GM18868 (cell line): Measurements from ENCODE around the gene MSI1.

Experiments
- ATAC-seq: cut with Tn5 transposase; IDR thresholded peaks from one replicate; pipeline ENCODE4 v1.9.1; 2021; ENCODE audit warnings: mild to moderate bottlenecking, moderate library complexity; ENCODE audit not compliant: unreplicated experiment

Gene MSI1

DNA sequence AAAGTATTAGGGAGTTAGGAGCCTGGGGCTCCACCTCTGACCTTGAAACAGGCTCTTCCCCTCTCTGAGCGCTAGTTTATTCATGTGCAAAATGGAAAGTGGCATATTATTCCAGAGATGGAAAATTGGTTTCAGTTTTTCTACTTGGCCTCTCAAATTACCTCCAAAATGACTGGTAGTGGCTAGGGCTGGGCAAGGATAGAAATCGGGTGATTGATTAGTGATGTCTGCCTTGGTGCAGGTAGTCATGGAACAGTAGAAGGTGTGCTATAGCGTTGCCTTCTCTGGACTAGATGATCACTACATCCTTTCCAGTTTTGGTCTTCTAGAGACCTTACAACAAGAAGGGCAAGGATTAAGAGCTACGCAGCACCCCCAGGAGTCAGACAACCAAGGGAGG is 8.6 kb upstream of the MSI1 start:
- no peak for ATAC-seq

GRCh38 chr12:120376934-120377572 is 8.1 kb upstream of the MSI1 start:
- no peak for ATAC-seq

DNA sequence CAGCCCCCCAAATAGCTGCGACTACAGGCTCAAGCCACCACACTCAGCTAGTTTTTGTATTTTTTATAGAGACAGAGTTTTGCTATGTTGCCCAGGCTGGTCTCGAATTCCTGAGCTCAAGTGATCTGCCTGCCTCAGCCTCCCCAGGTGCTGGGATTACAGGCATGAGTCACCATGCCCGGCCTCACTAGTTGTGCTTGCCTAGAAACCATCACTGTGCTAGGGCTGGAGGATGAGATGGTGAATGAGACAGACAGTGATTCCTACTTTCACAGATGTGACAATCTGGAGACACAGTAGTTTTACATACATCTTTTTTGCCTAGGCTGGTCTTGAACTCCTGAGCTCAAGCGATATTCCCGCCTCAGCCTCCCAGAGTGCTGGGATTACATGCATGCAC is 7.5 kb upstream of the MSI1 start:
- ATAC-seq, result no peak

DNA sequence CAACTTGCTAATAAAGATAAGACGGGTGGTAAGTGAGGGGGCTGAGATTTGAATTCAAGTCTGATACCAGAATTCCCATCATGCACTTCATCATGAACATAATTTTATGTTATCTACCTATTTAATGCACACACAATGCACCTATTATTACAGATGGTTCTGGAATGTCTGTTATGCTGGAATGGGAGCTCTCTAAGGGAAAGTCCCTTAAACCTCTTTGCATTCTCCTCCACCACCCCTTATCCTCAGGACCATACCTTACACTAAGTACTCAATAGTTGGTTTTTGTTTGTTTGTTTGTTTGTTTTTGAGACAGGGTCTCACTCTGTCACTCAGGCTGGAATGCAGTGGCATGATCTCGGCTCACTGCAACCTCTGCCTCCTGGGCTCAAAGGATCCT is 7.0 kb upstream of the MSI1 start:
- ATAC-seq, result no peak

DNA sequence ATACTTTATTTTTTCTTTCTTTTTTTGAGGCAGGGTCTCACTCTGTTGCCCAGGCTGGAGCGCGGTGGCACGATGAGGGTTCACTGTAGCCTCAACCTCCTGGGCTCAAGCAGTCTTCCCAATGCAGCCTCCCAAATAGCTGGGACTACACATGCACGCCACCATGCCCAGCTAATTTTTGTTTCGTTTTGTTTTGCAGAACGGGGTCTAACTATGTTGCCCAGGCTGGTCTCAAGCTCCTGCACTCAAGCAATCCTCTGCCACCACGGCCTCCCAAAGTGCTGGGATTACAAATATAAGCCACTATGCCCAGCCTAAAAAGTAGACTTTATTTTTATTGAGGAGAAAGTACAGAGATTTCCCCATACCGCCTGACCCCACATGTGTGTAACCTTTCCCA is 4.7 kb upstream of the MSI1 start:
- no peak for ATAC-seq

DNA sequence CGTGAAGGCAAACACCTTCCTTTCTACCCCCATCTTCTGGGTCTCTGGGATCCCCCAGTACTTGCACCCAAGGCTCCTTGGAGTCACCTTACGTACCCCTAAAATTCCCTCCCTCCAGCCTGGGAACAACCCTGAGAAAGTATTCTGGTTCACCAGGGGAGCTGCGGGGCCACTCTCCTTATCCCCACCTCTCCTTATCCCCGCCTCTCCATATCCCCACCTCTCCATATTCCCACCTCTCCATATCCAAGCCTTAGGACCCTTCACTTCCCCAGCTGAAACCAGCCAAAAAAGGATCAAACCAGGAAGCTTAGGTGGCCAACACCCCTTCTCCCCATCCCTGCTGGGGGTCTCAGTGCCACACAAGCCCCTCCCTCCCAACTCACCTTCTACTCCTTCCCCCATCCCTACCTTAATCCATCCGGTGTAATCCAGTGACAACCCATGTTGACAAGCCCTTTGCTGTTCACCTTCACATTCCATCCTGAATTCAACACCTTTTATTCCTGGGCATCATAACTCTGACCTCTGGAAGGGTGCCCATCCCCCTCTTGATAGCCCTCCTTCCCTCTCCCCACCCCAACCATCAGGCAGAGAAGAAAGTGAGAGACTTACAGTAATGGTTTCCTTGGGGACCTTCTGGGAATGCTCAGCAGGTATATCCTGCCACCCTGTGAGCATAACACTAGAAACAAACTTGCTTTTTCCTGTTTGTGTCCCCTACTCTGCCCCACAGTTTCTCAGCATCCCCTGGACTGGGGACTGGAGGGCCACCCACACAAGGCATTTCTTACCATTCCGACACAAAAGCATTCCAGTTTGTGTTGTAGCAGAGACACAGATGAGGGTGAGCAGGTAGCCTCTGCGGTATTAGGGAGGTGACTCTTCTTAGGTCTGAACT is 1.6 kb upstream of the MSI1 start:
- ATAC-seq, result no peak

DNA sequence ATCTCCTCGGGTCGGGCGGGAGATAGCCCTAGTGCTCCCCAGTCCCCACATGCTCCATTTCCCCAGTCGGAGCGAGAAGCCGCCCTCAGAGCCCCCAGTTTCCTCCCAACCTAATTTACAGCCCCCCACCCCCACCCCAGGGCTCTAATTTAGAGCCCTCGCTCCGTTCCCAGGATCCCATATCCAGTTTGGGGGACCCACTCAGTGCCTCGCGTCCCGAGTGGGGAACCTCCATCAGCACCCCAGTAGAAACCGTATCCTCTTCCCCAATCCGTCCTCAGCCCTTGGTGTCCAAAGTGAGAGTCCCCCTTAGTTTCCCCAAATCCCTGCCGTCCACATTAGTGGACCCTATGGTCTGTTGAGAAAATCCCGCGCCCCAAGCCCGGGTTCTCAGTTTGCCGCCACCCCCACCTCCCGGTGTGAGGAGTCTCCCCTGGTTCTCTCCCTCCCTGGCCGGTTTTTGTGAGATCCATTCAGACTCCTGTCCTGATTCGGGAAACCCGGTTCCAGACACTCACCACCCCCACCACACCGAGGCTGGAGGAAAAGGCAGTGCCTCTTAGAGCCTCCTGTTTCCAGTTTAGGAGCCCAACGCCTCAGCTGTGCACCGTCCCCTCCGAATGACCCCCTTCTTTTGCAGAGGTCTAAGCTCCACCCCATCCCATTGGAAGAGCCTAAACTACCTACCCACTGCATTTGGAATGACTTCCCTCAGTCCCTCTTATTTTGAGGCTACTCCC is 809 bp upstream of the MSI1 start:
- ATAC-seq, result no peak

DNA sequence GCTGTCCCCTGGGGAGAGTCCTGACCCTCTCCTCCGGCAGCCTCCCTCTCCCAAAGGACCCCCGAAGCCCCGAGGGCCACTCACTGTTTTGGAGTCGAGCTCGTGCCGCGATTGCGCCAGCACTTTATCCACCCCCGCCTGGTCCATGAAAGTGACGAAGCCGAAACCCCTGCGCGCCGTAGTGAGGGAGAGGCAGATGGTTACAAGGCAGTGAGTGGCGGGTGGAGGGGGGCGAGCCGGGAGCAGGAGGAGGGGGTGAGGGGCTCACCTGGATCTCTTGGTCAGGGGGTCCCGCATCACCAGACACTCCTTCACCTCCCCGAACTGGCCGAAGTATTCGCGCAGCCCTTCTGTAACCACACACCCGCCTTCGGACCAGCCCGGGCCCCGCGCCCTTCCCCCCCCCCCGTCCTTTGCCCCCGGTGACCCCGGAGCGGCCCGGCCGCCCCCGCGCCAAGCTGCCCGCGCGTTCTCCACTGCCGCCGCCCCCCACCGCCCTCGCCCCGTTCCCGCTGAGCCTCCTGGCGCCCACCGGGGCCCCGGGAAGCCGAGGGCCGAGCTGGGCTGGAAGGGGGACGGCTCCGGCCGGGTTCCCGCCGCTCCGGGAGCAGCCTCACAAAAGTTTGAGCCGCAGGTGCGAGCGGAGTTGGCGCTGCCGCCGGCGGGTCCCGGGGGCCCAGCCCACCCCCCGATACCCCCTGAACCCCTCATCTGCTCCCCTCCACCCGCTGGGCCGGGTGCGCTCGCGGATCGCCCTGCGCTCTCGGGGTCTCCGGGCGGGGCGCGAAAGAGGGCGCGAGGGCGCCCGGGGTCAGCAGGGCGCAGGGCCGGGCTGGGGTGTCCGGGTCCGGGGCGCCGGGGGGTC is 808 bp downstream of the MSI1 start:
- ATAC-seq, result no peak

DNA sequence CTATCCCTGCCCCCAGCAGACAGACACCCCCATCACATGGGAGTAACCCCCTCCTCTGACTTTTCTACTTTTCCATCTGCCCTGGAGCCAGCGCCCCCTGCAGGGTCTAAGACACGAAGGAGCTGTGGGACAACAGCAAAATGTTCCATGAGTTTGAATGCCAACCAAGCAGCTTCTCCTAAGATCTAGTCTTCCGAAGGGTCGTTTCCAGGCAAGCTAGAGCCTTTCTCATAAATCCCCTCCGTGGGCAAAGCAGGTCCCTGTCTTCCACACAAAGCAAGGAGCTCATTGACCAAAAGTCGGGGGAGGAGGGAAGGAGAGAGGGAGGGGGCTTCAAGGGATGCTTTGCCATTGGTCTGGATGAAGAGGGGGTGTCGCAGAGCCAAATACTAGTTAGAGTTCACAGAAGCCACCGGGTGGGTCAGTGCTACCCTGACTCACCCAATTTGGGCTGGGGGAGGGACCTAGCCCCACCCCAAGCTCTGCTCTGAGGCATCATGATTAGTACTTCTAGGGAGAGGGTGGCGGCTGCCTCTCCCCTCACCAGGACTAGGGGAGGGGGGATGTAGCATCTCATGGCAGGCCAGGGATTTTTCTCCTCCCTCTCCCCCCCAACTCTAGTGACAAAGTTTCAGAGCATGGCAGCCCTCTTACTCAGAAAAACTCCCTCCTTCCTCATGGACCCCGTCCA is 1.6 kb downstream of the MSI1 start:
- no peak for ATAC-seq

GRCh38 chr12:120366845-120367232 is 2.1 kb downstream of the MSI1 start:
- ATAC-seq, result no peak

DNA sequence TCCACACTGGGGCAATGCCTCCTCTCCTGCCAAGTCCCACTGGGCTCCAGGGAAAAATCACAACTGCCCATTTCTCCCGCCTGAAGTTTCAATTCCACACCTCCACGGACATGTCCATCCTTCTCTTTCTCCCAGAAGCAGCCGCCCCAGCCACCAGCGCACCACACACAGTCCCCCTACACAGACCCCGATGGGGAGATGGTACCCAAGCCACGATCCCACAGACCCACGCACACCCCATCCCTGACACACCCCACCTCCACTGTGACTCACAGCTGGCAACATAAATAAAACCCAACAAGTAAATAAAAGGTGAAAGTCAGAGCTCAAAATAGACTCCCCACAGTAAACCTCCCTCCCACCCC is 2.6 kb downstream of the MSI1 start:
- no peak for ATAC-seq

GRCh38 chr12:120365675-120366340 is 3.2 kb downstream of the MSI1 start:
- ATAC-seq, result no peak

DNA sequence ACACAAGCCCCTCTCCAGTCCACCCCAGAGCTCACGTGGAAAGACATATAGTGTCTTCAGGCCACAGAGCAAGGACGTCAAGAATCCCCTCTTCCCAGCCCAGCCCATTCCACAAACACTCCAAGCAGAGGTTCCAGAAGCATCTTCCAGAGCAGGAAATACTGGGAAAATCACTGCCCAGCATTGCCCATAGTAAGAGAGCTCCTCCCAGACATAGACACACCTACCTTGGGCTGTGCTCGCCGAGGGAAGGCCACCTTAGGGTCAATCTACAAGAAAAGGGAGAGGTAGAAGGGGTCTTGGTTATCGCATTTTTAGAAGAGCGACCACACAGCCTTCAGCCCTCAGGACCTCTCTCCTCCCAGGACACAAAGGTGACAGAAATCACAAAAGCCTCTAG is 4.5 kb downstream of the MSI1 start:
- no peak for ATAC-seq

DNA sequence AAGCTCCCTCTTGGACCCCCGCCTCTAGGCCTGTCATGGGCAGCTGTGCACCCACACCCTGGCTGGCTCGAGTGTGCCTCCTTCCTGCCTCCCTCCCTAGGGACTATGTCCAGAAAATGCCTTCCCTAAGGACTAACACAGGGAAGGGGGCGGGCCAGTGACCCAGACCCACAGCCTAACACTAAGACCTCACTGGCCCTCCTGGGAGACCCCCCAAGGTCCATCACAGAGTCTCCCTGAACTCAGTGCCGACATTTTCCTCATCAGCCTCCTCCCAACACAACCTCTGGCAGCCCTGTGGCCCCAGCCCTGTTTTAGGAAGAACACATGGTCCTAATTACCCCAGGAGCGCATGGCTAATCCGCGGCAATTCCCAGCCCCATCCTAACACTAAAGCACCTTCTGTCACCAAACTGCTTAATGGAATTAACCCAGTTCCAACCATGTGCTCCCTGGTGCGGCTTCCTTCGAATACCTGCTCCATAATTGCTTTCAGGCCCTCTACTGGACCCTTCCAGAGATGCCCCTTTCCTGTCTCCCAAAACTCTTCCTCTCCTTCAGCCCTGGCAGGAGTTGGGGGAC is 5.6 kb downstream of the MSI1 start:
- ATAC-seq, result no peak

GRCh38 chr12:120362516-120363273 is 6.3 kb downstream of the MSI1 start:
- no peak for ATAC-seq

DNA sequence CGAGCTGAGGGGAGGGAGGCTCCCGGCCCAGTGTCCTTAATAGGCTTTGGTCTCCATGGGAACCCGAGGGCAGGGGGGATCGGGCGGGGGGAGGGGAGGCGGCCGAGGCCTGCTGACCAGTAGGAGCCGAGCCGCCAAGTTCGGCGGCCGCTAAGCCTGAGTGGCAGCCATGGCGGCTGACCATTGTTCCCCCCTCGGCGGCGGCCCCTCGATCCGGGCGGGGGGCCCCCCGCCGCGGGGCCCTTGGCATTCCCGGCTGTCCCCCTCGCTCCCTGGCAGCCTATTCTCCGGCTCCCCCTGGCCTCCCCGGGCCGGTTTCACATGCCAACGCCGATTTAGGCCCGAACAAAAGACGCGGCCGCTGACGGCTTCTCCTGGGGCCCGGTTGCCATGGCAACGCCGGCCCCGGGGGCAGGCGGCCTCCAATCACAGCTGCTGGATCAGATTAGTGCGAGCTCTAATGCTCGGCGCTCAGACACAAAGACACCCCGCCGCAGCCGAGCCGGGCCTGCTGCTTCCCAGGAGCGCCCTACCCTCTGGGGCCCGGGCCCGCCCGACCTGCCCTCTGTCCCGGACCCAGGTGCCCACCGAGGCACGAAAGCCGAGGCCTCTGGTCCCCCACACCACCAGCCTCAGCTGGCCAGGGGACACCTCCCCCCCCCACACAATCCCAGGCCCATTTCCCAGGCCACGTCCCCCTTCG is 7.3 kb downstream of the MSI1 start:
- ATAC-seq, result no peak

DNA sequence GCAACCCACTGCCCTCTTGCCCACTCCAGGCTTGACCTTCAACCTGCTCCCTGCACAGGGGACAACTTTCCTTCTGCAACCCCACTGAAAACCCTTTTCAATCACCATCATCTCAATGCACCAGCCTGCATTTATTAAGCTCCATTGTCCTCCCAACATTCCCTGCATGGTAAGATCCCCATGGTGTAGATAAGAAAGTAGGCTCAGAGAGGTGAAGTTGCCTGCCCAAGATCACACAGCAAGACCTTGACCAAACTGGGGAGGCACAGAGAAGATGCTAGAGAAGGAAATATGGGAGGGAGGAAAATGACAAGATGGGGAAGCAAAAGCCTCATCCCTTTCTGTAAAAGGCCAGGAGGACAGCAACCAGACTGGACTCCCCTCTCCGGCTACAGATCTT is 9.8 kb downstream of the MSI1 start:
- no peak for ATAC-seq

DNA sequence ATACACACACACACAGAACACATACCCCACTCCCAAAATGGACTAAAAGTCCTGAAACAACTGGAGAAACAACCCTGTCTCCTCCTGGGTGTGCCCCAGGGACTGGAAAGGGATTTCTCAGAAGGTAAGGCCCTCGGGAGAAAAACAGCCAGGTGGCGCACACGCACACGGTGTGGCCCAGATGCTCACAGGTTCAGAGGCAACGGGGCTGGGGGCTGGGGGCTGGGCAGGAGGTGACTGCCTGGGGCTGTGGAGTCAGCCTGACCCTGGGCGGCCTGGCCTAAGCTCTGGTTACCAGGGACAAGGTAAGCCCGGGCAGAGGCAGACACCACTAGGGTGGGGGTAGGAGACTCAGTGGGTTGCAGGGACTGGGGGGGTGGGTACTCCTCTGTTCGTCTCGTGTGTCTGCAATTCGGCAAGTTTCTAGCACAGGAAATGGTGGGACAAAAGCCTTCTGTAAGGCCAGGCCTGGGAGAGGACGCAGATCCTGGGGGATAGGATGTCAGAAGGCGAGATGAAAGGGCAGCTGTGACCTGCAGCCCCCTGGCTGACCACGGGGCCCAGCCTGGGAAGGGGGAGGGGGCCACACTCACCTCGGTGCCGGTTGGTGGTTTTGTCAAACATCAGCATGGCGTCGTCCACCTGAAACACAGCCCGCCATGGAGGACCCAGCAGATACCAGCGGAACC is 10.4 kb downstream of the MSI1 start:
- ATAC-seq, result no peak
